Head of caudate nucleus (tissue), 42 donors: ENCODE data around the gene SHISAL1.
A peak's percentile ranks its signal among the peaks of the same experiment; 100 is the strongest.

ENCODE experiments used
- DNase-seq, 42 donors: peaks; one replicate each; pipeline versions ENCODE4 v3.0.0 to v3.0.0-alpha.2; 2020 to 2021; ENCODE audit warnings: mixed read lengths in 7 of 42
- intact Hi-C: fragments of 100-400 bp; cut with DNase I; formaldehyde crosslinking; loops from one replicate; pipeline ENCODE4 v1.15.0; 2022

Gene SHISAL1

DNA sequence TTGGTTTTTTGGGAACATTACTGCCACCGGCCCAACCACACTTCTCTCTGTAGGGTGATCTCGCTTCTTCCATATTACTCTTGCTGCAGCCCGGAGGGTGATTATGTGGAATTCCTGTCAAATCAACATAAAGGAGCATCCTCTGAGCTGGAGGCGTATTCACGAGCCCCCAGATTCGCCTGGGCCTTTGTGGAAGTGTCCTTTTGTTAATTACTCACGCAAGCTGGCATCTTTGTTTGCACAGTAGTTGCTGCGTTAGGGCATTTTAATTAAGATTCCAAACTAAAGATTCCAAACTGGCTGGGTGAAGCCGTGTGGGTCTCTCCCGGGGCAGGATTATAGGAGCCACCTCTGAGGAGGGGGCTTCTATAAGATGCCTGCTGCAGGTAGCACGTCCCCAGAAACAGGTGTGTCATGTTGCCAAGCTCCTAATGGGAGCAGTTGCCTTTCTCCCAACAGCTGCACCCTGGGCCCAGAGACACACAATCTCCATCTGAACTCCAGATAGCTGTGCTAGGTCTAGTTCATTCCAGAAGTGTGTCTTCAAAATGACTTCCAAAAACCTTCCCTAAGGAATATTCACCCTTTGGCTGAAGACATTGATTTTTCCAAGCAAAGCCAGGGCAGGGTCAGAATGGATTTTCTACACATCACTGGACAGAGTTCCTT, 40.9 kb downstream of the SHISAL1 start:
- intact Hi-C loops: no loop called here
- peak in 1 of 42 donors; percentile 3 for DNase-seq

DNA sequence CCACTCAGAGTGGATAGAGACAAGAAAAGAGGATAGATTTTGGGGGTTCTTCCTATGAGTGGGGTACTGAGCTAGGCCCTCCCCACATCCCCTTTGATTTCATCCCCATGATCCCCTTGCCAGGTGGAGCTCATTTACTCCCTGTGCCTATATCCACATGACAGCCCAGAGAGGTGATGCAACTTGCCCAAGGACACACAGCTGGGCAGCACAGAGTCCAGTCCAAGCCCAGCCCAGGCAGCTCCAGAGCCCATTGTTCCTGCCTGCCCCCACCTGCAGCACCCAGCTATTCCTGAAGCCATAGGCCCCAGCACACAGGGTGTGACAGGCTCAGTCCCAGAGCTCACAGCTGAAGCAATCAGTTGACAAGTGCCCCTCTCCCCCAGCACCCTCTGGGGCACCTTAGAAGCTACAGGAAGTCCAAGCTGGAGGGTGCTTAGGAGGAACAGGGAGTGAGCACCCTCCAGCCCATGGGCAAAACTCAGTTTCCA, 41.7 kb downstream of the SHISAL1 start:
- intact Hi-C loops: no loop called here
- DNase-seq: peak in 1 of 42 donors; percentile 3

DNA sequence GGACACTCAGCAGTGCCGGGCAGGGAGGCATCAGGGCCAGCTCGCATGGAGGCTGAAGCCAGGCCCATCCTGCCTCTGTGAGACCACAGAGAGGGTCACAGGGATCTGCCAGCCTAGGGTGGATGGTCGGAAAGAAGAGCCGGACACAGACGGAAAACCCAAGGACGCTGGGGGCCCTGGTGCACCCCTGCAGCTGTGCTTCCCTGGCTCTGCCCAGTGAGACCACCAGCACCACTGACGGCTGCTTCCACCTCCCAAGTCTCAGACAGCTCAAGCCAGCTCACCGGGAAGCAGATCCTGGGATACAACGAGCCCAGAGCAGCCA, 42.2 kb downstream of the SHISAL1 start:
- DNase-seq: peak in 1 of 42 donors; percentile 3
- intact Hi-C loops: no loop called here

DNA sequence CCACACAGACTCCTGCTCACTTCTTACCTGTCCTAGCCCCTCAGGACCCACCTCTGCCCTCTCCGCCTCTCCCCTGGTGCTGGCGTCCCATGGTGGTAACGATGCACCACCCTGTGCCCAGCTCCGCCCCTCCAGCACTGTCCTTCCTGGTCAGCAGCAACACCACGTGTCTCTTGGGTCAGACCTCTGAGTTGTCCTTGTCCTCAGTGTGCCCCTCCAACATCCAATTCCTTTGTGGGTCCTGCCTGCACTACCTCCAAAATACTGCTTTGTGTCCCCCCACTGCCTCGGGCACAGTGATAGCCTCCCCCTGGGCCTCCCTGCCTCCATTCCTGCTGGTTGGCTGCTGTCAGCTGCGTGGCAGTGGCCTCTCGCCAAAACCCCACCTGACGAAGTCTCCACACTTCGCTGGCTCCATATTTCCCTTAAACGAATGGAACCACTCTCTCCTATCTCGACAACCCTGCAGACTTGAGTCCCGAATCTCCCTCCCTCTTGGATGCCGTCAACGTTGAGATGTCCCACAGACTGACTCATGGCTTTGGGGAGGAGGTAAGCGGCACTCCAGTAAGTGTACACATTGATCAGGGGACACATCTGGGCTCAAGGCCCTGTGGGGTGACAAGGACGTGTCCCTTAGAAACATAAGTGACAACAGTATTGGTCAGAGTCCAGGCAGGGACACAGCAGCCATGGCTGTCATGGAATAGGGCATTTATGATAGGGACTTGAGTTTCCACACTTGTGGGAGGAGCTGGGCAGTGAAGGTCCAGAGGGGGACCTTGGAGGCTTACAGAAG, 42.8 kb downstream of the SHISAL1 start:
- DNase-seq: no peak
- intact Hi-C loops: no loop called here

DNA sequence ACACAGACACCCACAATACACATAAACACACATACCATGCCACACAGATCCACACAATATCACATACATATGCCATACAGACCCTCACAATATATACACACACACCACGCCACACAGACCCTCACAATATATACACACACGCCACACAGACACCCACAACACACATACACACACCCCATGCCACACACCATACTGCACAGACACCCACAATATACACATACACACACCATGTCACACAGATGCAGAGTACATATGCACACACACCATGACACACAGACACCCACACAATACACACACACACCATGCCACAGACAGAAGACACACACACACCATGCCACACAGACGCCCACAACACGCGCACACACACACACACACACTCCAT, 43.6 kb downstream of the SHISAL1 start:
- intact Hi-C loops: no loop called here

DNA sequence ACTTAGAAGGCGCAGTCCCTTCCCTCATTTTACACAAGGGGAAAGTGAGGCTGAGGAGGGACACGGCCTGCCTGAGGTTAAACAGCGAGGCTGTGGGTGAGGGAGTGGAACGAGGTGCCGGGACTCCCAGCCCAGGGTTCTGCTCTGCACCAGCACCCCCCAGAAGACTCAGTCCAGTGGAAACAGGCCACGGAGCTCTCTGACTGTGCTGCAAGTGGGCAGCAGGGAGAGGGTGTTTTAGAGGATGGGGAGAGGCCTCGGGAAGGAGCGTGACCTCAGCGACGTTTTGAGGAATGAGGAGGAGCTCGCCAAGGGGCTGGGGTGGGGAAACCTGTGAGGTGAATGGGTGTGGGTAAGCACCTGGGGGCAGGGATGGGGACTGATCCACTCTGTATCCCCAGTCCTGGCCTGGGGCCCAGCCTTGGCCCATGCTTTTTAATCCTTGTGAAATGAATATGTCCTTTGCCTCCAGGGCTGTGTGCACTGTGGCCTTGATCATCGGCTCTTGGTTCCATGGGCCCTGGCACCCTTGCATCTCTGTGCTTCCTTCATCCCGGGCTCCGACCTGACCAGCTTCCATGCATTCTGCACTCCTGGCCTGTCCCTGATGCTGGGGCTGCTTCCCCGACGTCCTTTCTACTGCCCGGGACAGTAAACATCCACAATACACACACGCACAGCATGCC, 44.2 kb downstream of the SHISAL1 start:
- intact Hi-C loops: no loop called here
- no peak for DNase-seq

More for the DNA sequence above, 43.6 kb downstream of the SHISAL1 start:
- DNase-seq: no peak

DNA sequence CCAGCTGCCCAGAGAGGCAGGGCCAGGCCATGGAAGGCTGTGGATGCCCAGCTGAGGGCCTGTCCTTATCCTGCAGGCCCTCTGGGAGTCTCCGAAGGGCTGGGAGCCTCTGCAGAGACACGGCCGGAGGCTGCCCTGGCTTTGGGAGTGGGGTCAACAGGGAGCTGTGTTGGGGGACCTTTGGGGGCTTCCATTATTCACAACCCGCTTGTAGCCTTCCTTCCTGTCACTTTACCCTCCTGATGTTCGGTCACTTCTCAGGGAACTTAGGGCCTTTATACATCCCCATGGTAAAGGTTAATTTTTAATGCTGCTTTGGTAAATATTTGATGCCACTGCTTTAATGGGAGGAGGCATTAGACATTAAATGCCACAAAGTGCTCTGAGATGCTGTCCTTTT, 44.9 kb downstream of the SHISAL1 start:
- DNase-seq: no peak
- intact Hi-C loops: no loop called here

DNA sequence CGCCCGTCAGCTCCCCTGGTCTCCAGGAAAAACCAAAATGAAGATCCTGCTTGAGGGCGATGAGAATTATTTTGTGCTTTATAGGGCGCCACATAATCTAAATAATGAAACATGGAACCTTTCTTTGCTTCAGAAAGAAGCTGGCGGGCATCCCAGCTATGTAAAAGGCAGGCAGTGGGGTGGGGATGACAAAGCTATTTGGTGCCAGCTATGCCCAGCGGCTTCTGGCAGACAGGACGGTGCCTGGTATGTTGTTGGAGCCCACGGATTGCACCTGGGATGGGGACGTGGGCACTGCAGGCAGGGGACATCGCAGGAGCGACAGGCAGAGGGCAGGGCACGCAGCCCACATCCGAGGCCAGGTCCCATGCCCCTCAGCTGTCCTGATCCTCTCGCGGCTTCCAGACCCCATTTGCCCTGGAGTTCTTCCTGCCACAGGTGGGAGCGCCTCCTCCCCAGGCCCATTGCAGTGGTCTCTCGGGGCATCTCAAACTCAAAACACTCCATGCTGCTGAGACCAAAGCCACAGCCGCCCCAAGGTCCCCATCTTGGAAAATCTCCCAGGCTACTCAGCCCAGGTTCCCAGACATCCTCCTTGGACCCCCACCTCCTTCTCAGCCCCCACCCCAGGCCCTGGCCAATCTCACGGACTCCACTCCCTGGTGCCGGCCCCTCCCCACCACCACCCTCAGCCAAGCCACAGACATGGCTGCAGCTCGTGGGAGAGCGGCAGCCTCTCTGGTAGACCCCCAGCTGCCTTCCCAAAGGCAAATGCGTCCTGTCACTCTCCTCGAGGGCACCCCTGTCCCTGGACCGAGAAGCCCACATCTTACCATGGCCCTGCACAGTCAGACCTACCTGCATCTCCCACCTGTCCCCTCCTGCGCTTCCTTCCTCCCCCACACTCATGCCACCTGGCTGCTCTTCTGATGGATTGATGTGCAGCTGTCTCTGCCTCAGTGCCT, 45.7 kb downstream of the SHISAL1 start:
- peak in 1 of 42 donors; percentile 3 for DNase-seq
- intact Hi-C loops: no loop called here

DNA sequence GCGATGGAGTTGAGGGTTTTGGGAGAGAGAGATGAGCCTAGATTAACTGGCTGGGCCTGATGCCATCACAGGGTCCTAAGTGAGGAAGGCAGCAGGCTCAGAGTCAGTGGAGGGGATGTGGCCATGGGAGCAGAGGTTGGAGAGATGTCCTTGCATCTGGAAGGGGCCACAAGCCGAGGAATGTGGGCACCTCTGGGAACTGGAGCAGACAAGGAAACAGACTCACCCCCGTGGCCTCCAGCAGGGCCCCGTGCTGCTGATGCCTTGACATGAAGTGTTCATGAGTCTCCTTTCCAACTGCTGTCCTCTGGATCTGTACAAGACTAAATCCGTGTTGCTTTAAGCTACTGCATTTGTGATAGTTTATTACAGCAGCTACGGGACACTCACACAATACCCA, 49.2 kb downstream of the SHISAL1 start:
- DNase-seq: peak in 1 of 42 donors; percentile 0
- intact Hi-C loops: no loop called here

DNA sequence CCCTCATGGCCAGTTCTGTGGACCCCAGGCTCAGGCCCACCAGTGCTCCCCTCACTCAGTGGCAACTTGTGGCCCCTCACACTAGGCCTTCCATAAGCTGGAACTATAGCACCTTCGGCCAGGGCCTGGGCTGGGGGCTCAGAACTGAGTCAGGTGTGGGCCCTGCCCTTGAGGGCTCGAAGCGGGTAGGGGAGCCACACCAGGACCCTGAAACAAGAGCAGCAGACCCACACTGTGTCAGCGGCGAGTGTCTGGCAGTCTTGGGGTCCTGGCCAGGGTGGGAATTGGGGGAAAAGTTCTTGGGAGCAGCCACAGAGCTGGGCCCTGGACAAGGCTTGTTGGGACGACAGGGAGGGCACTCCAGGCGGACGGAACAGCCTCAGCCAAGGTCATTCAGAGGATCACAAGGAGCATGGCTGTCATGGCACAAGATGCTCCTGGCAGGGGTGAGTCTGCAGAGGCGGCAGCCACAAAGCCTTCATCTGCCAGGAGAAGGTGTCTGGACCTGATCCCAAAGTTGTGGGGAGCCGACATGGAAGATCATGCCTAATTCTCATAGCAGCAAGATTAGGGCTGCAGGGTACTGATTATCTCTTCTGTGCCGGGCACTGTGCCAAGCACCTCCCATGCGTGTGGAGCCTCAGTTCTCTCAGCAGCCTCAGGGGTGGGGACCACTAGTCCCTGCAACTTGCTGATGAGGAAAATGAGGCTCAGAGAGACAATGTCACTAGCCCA, 50.7 kb downstream of the SHISAL1 start:
- intact Hi-C loops: no loop called here
- DNase-seq: peak in 40 of 42 donors; percentile 11 to 78 (median 48)

DNA sequence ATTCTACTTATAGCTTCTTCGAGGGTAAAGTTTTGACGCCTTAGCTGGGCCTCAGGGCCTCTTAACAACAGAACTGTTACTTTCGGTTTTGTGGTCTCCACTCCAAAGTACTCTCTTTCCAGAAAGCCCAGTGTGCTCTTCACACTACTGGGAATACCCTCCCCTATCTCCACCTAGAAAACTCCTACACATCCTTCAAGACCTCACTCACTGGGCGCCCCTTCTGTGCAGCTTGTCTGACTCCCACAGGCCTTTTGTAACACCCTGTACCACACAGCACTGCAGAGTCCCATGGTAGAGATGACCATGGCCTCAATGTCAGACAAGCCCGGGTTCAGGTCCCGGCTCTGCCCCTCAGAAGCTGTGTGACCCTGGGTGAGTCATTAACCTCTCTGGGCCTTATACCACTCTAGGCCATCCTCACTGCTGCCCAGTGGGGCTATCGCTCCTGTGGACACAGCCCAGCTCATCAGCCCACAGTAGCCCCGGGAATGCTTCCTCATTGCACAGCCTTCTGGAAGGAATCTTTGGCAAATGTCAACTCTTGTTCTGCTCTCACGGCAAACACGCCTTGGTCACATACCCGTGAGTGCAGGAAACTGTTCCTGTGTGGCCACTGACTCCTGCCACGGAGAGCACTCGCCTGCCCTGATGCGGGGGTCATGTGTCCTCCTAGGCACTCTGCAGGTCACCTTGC, 51.4 kb downstream of the SHISAL1 start:
- peak in 7 of 42 donors; percentile 3 to 22 (median 6) for DNase-seq
- intact Hi-C loops: no loop called here

DNA sequence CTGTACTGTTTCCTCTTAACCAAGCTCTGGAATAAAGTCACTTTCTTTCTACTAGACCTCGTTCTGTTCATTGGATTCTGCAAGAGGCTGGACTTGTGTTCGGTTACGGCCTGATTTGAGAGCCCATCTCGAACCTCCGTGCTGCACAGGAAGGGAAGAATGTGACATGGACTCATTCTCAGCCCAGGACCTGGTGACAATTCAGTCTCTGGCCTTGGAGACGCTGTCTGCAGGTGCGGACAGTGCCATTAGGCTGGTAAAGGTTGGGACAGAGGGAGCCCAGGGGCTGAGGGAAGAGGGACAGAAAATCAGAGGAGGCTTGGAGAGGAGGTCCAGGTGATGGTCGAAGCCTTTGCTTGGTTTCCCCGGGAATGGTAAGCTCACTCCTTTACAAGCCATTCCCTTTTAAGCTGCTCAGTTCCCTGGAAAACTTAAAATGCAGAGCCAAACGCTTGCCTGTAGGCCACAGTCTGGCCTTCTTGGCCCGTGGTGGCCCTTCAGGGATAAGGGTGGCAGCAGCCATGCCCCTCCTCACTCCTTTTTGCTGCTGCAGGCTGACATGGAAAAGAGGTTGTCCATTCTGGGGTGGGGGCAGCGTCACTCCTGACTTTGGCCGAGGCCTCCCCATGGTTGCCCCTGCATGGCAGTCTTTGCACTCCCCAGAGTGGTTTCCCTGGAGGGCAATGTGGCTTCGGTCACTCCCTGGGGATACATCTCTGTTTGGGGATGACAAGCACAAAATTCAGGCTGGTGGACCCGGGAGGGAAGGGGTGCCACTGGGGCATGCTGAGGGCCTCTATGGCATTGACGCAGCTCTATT, 52.3 kb downstream of the SHISAL1 start:
- DNase-seq: peak in 11 of 42 donors; percentile 2 to 37 (median 9)

DNA sequence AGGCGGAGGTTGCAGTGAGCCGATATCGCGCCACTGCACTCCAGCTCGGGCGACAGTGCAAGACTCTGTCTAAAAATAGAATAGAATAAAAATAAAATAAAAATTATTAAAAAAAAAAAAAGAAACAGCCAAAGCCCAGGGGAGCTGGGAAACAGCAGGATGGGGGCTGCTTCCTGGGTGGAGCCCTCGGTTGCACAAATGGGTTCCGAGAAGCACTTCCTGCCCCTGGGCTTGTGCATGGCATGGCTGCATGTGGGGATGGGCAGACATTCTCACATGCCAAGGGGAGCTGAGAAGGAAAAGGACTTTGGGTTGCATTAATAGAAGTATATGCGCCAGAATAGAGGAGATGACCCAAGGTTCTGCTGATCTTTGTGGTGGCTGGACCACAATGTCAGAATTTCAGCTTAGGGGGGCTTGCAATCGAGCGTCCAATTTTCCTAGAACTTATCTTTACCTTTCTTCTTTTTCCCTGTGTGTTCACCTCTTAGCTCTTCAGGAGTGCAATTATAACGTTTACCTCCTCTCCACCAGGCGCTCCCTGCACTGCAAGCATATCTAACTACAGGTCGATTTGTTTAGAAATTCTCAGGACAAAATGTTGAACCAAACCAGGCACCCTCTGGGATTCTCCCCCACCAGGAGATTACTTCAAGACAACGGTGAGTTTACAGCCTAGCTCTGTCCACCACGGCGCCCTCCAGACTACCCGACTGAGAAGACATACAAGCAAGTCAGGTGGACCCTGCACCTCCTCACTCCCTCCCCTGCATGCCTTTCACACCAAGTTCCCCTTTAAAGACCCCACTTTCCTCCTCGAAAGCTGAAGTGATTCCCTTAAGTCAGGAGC, 53.2 kb downstream of the SHISAL1 start:
- DNase-seq: peak in 11 of 42 donors; percentile 2 to 32 (median 11)
- intact Hi-C loops: no loop called here

More for the DNA sequence above, 52.3 kb downstream of the SHISAL1 start:
- intact Hi-C loops: no loop called here

DNA sequence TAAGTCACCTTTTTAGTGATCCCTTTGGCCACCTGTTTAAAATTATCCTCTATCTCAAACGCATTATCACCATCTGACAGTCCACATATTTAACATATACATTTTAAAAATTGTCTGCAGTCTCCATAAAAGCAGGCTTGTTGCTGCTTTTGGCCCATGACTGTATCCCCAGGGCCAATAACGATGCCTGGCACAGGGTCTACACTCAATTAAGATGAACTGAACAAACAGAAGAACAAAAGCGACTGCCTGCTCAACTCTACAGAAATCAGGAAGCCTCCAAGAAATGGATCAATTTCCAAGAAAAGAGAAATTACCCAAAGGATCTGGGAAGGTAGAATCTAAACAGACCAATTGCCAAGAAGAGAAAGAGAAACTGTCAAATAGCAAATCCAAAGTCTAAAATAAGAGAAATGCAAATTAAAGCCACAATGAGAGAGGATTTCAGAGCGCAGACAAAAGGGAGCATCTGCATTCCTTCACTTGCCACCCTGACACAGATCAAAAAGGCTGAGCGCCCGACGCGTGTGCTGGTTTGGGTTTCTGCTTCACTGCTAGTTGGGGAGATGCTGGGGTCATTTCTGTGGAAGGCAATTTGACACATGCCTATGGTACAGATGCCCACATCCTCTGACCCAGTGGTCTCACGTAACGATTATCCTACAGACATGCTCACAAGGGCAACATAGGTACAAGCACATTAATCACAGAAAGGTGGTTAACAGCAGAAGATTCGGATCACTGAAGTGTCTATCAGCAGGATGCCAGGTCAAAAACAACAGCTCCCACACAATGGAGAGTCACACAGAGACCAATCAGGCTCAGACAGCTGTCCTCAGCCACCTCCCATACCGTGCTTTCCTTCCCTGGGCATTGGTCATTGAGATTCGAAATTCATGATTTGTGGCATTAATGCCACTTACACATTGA, 55.9 kb downstream of the SHISAL1 start:
- DNase-seq: peak in 7 of 42 donors; percentile 2 to 23 (median 11)
- intact Hi-C loops: no loop called here

DNA sequence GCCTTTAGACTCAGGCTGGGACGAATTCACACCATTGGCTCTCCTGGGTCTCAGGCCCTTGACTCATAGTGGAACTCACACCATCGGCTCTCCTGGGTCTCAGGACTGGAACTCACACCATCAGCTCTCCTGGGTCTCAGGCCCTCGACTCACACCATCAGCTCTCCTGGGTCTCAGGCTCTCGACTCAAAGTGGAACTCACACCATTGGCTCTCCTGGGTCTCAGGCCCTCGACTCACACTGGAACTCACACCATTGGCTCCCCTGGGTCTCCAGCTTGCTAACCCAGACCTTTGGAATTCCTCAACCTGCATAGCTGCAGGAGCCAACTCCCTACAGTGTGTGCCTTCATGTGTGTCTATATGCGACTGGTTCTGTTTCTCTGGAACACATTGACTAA, 56.7 kb downstream of the SHISAL1 start:
- DNase-seq: peak in 5 of 42 donors; percentile 0 to 7 (median 3)
- intact Hi-C loops: no loop called here
